Measurements from ENCODE around the gene UBAC2. TPM values are rescaled to one million over a fixed set of nuclear protein-coding genes. Genes with fewer than 3 reads are reported as not detected.
A peak's percentile ranks its signal among the peaks of the same experiment; 100 is the strongest.

Gene UBAC2
- total RNA-seq, 4 donors from 2014 or later = 51.0 to 71.5 (median 61.1) TPM

DNA sequence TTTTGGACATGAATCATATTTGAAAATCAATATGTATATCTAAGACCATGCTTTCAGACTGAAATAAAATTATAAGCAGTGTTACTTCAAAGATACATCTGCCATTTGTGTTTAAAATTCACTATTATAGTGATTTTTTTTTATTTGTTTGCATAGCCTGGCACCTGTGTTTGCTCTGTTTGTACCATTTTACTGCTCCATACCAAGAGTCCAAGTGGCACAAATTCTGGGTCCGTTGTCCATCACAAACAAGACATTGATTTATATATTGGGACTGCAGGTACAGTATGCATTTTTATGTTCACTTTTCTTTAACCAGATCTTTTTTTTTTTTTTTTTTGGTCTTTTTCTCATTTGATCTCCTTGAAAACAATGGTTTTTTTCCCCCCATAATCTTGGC is 113.3 kb downstream of the UBAC2 start:
- Histone ChIP-seq H3K4me1 (peaks cover 11 to 21% of the 10 kb centered on the region in 2 donors), H3K27ac (peak overlapping the region; percentile 71 to 79 (median 76)), H3K4me3 (no peak overlapping the region), H3K36me3 (peaks cover 0 to 7% of the 10 kb centered on the region in 2 donors), H3K9me3 (no peaks in the 10 kb centered on the region), H3K27me3 (no peaks in the 10 kb centered on the region)
- no peak for TF ChIP-seq POLR2A (IDR thresholded peaks at IDR 0.05)
- TF ChIP-seq, protein P1, sequence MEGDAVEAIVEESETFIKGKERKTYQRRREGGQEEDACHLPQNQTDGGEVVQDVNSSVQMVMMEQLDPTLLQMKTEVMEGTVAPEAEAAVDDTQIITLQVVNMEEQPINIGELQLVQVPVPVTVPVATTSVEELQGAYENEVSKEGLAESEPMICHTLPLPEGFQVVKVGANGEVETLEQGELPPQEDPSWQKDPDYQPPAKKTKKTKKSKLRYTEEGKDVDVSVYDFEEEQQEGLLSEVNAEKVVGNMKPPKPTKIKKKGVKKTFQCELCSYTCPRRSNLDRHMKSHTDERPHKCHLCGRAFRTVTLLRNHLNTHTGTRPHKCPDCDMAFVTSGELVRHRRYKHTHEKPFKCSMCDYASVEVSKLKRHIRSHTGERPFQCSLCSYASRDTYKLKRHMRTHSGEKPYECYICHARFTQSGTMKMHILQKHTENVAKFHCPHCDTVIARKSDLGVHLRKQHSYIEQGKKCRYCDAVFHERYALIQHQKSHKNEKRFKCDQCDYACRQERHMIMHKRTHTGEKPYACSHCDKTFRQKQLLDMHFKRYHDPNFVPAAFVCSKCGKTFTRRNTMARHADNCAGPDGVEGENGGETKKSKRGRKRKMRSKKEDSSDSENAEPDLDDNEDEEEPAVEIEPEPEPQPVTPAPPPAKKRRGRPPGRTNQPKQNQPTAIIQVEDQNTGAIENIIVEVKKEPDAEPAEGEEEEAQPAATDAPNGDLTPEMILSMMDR (IDR thresholded peaks at IDR 0.05 in 4 of 5, conservative IDR thresholded peaks at IDR 0.05 in 1 of 5) = no peak
- intact Hi-C loops (cut with DNase I; ENCODE audit: low total_unique reads) (loop anchor here (10.0 kb wide), 1 partner anchor 89 kb away; no protein-coding TSS in a partner anchor), in situ Hi-C loops (cut with MboI; ENCODE audit: low sequenced_read_pairs in 4 of 4) (no loop called here)
- DNase-seq (no peak), ATAC-seq (no peak)

DNA sequence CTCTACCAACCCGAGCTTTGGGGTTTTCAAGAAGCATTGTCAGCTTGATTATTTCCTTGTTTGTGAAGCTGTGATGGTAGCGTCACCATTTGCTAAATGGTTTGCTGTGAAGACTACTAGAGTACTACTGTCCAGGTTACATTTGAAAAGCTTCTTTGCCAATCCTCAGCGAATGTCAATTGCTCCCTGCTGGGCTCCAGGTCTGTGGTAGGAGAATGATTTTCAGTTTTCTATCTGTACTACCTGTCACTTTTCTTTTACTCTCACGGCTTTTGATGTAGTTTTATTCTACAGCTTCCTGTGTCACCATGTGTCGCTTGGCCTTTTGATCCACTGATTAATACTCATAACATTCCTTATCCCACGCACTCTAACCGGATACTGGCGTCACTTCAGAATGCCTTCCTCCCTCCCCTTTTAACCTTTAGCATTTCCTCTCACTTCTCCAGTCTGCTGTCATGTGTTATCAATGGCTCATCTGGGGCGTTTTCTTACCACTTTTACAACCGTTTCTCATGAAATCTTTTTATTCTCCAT is 114.1 kb downstream of the UBAC2 start:
- Histone ChIP-seq H3K9me3 (no peaks in the 10 kb centered on the region), H3K4me3 (no peak overlapping the region), H3K36me3 (peaks cover 0 to 14% of the 10 kb centered on the region in 2 donors), H3K4me1 (peaks cover 11 to 21% of the 10 kb centered on the region in 2 donors), H3K27ac (peak overlapping the region in 2 of 4 donors; percentile 79), H3K27me3 (no peaks in the 10 kb centered on the region)
- TF ChIP-seq, protein P1 (IDR thresholded peaks at IDR 0.05 in 4 of 5, conservative IDR thresholded peaks at IDR 0.05 in 1 of 5) = no peak
- TF ChIP-seq POLR2A (IDR thresholded peaks at IDR 0.05) = no peak
- in situ Hi-C loops (cut with MboI; ENCODE audit: low sequenced_read_pairs in 4 of 4) = no loop called here
- intact Hi-C loops (cut with DNase I; ENCODE audit: low total_unique reads) = loop anchor here (10.0 kb wide), 1 partner anchor 90 kb away; no protein-coding TSS in a partner anchor
- ATAC-seq (no peak), DNase-seq (no peak)

DNA sequence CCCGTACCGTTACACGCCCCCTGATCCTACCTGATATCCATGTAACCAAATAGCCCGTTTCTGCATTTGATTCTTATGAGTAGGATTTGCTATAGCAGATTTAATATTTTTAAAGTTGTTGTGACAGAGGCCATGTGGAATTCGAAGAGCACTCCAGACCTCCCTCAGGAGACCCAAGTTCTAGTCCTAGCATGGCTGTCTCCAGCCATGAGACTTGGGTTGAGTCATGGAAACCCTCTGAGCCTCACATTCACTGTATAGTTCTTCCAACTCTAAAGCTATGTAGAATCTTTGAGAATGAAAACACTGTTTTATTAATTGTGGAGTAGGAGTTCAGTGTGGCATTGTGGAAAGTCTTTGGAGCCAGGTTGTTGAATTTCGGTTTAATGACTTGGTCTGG is 114.5 kb downstream of the UBAC2 start:
- H3K4me3 ChIP-seq = no peak overlapping the region
- peaks cover 11 to 20% of the 10 kb centered on the region in 2 donors for H3K4me1 ChIP-seq
- no peaks in the 10 kb centered on the region for H3K9me3 ChIP-seq
- ATAC-seq (no peak), DNase-seq (no peak)
- H3K27me3 ChIP-seq = no peaks in the 10 kb centered on the region
- TF ChIP-seq POLR2A (IDR thresholded peaks at IDR 0.05) = no peak
- TF ChIP-seq, protein P1 (IDR thresholded peaks at IDR 0.05 in 4 of 5, conservative IDR thresholded peaks at IDR 0.05 in 1 of 5) = no peak
- in situ Hi-C loops (cut with MboI; ENCODE audit: low sequenced_read_pairs in 4 of 4) (no loop called here), intact Hi-C loops (cut with DNase I; ENCODE audit: low total_unique reads) (loop anchor here (10.0 kb wide), 1 partner anchor 90 kb away; no protein-coding TSS in a partner anchor)
- H3K27ac ChIP-seq = peak overlapping the region in 2 of 4 donors; percentile 79
- H3K36me3 ChIP-seq = peaks cover 0 to 14% of the 10 kb centered on the region in 2 donors

DNA sequence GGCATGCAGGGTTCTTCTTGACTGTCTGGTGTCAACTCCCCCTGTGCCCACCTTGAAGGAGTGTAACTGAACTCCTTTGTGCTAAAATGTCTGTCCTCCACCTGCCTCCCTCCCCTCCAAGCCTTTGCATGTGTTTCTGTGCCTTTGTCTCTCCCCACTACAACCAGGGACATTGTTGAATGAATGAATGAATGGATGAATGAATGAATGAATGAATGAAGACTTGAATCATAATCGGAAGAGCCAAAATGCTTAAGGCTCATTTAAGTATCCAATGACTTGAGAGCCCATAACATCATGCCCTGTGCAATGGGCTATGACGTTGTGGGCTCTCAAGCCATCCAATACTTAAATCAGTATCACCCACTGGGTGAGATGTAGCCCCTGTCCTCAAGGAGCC is 115.6 kb downstream of the UBAC2 start:
- in situ Hi-C loops (cut with MboI; ENCODE audit: low sequenced_read_pairs in 4 of 4) (no loop called here), intact Hi-C loops (cut with DNase I; ENCODE audit: low total_unique reads) (loop anchor here (10.0 kb wide), 1 partner anchor 91 kb away; no protein-coding TSS in a partner anchor)
- ATAC-seq (no peak), DNase-seq (no peak)
- Histone ChIP-seq H3K36me3 (peaks cover 0 to 14% of the 10 kb centered on the region in 2 donors), H3K9me3 (no peaks in the 10 kb centered on the region), H3K27ac (peak overlapping the region in 3 of 4 donors; percentile 3 to 24 (median 4)), H3K4me3 (no peak overlapping the region), H3K4me1 (peaks cover 12 to 23% of the 10 kb centered on the region in 2 donors), H3K27me3 (no peaks in the 10 kb centered on the region)
- no peak for TF ChIP-seq POLR2A (IDR thresholded peaks at IDR 0.05)
- TF ChIP-seq, protein P1 (IDR thresholded peaks at IDR 0.05 in 4 of 5, conservative IDR thresholded peaks at IDR 0.05 in 1 of 5) = no peak
